OCI-LY1 (cell line): ENCODE data around the gene STAG3.

Experiments
- EZH2 ChIP-seq: fragments of 200-600 bp; sonication (generic), shearing (Covaris generic); IDR thresholded peaks from 2 replicates; pipeline ENCODE4 v1.8.0; 2017; ENCODE audit warnings: borderline replicate concordance, mixed run types, mild to moderate bottlenecking, antibody characterized with exemption, low read length, moderate library complexity, mixed read lengths
- TF ChIP-seq, protein P1 (sequence below): fragments of 200-600 bp; sonication (generic), shearing (Covaris generic); IDR thresholded peaks from 2 replicates; pipeline ENCODE4 v1.5.1; 2017; ENCODE audit warnings: mild to moderate bottlenecking, antibody characterized with exemption, low read length, moderate library complexity, mixed read lengths

DNA sequence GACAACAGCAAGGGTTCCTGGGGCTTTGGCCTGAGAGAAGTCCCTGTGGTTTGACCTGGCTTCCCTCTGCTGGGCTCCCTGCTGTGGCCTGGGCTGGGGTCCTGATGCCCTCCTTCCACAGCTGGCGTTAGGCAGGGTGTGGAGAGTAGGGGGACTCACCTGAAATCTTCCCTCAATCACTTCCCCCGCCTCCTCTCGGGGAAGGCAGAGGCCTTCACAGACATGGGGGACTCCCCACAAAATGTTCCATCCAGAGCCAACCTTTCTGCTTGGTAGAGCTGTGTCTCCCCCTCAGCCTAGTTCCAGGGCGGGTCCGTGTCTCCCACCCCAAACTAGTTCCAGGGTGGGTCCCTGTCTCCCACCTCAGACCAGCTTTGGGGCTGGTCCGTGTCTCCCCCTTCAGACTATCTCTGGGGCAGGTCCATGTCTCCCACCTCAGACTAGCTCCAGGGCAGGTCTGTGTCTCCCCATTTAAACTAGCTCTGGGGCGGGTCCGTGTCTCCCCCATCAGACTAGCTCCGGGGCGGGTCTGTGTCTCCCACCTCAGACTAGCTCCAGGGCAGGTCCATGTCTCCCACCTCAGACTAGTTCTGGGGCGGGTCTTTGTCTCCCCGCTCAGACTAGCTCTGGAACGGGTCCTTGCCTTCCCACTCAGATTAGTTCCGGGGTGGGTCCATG, 44.2 kb downstream of the STAG3 start:
- TF ChIP-seq, protein P1, sequence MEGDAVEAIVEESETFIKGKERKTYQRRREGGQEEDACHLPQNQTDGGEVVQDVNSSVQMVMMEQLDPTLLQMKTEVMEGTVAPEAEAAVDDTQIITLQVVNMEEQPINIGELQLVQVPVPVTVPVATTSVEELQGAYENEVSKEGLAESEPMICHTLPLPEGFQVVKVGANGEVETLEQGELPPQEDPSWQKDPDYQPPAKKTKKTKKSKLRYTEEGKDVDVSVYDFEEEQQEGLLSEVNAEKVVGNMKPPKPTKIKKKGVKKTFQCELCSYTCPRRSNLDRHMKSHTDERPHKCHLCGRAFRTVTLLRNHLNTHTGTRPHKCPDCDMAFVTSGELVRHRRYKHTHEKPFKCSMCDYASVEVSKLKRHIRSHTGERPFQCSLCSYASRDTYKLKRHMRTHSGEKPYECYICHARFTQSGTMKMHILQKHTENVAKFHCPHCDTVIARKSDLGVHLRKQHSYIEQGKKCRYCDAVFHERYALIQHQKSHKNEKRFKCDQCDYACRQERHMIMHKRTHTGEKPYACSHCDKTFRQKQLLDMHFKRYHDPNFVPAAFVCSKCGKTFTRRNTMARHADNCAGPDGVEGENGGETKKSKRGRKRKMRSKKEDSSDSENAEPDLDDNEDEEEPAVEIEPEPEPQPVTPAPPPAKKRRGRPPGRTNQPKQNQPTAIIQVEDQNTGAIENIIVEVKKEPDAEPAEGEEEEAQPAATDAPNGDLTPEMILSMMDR, result no peak
- no peak for TF ChIP-seq EZH2
